Cardiac muscle cell (in vitro differentiated cells and primary cell): ENCODE results near the gene CIP2A. TPM values are rescaled to one million over a fixed set of nuclear protein-coding genes. Genes with fewer than 3 reads are reported as not detected.

Experiments
- DNase-seq, 2 donors: peaks; one replicate each; pipeline versions ENCODE4 v3.0.0 to v3.0.0-alpha.2; 2010 to 2017; ENCODE audit warnings: low read depth in 1 of 2, low spot score in 1 of 2
- H3K27ac ChIP-seq: fragments of 200-600 bp; sonication (generic); 2 replicates; pipeline ENCODE4 v1.5.1; 2016
- H3K27me3 ChIP-seq: fragments of 200-600 bp; sonication (generic); 2 replicates; pipeline ENCODE4 v1.6.0; 2016; ENCODE audit warnings: control low read depth
- H3K36me3 ChIP-seq: fragments of 200-600 bp; sonication (generic); 2 replicates; pipeline ENCODE4 v1.5.1; 2016; ENCODE audit warnings: control low read depth
- H3K4me1 ChIP-seq: fragments of 200-600 bp; sonication (generic); 2 replicates; pipeline ENCODE4 v1.8.1; 2017; ENCODE audit warnings: low read depth, mild to moderate bottlenecking, mixed run types
- H3K4me3 ChIP-seq: fragments of 200-600 bp; sonication (generic); 2 replicates; pipeline ENCODE4 v1.5.1; 2016; ENCODE audit warnings: mild to moderate bottlenecking
- H3K9me3 ChIP-seq: fragments of 200-600 bp; sonication (generic); 2 replicates; pipeline ENCODE4 v1.5.1; 2017; ENCODE audit warnings: low read depth, mild to moderate bottlenecking, control low read depth
- CTCF ChIP-seq: IDR thresholded peaks from 2 replicates; pipeline ENCODE4 v1.5.1; 2012; ENCODE audit warnings: low read depth, mild to moderate bottlenecking, low read length
- polyA plus RNA-seq: library from polyadenylated mRNA; unstranded; fragments of >200 nt; fragmentation: Nextera tagmentation; extraction: Ambion mirVana; gene quantifications from 2 replicates; pipeline ENCODE4 v1.2.1, GENCODE V29; 2016
- total RNA-seq: library from RNA; depleted of rRNA; stranded (reverse); fragments of >200 nt; gene quantifications from 2 replicates; pipeline ENCODE4 v1.2.3, GENCODE V29; 2016

Gene CIP2A
- total and polyA plus RNA-seq, 2 experiments from 2014 or later, result 8.1 to 12.2 TPM

DNA sequence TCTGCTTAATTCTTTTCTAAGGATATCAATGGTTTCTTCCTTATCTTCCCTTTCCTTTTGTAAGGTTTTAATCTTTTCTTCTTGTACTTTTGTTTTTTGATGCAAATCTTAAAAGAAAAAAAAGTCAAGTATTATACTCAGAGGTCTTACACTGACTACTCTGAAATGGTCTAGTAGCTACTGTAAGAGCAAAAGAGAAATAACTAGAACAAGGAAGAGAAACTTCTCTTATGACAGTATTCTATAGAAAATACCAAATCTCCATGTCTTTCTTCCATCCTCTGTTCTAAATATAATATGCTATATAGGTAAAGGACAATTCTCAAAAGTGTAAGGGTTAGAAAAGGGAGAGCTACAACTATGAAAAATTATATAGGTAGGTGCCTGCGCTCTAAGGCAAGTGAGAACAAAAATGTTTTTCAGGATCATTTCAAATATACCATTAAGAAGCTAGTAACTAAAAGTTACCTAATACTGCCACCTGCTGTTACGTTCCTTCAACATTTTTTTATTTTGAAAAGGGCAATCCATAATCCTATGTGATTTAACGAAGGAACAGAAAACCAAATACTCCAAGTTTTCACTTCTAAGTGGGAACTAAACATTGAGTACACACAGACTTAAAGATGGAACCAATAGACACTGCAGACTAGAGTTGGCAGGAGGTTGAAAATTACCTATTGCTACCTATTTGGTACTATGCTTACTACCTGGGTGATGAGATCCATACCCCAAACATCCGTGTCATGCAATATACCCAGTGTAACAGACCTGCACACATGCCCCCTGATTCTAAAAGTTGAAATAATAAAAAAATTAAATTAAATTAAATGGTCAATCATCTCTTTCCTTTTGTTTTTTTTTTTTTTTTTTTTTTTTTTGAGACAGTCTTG is 36.7 kb downstream of the CIP2A start:
- TF ChIP-seq CTCF, result peak; percentile 46
- no peak overlapping the region for H3K4me3 ChIP-seq
- DNase-seq, result peak; percentile 63 to 74

GRCh38 chr3:108548886-108549285 is 40.4 kb downstream of the CIP2A start:
- Histone ChIP-seq H3K4me3 (no peak overlapping the region), H3K4me1 (peaks cover 4% of the 10 kb centered on the region), H3K9me3 (no peaks in the 10 kb centered on the region), H3K36me3 (no peaks in the 10 kb centered on the region), H3K27me3 (no peaks in the 10 kb centered on the region), H3K27ac (no peak overlapping the region)
- TF ChIP-seq CTCF, result no peak
- no peak for DNase-seq

More for the DNA sequence above, 36.7 kb downstream of the CIP2A start:
- Histone ChIP-seq H3K27me3 (no peaks in the 10 kb centered on the region), H3K4me1 (peaks cover 30% of the 10 kb centered on the region), H3K27ac (peak overlapping the region; percentile 6), H3K9me3 (no peaks in the 10 kb centered on the region), H3K36me3 (no peaks in the 10 kb centered on the region)

DNA sequence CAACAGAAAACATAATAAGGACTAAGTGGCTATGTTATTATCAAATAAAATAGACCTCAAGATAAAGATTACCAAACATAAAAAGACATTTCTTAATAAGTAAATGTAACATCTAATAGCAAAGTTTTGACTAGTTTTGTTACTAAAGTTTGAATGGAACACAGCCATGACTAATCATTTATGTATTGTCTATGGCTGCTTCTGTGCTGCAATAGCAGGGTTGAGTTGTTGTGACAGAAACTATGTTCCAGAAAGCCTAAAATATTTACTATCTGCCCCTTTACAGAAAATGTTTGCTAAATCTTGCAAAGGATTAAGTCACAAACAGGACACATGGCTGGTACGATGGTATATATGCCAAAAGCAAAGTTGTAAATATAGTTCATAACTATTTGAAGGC is 40.9 kb downstream of the CIP2A start:
- H3K4me3 ChIP-seq, result no peak overlapping the region
- no peak overlapping the region for H3K27ac ChIP-seq
- peak in 1 of 2 donors; percentile 37 for DNase-seq
- H3K4me1 ChIP-seq, result peaks cover 4% of the 10 kb centered on the region
- no peak for TF ChIP-seq CTCF
- no peaks in the 10 kb centered on the region for H3K9me3 ChIP-seq
- no peaks in the 10 kb centered on the region for H3K36me3 ChIP-seq
- H3K27me3 ChIP-seq, result no peaks in the 10 kb centered on the region

DNA sequence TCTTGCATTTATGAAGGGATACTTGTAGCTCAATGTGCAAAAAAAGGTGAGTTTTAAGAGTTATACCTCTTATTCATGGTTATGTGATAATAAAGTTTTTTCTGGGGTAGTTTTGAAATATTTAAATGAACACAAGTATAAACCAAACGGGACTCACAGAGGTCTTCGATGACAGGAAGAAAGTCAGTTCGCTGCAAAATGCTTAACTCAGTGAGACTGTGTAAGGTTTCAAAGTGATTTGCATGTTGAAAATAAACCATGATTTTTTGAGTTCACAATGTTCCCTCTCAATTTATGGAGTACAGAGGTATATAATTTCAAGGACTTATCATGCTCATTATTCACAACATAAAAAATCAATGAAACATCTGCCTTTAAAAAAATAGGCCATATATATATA is 42.5 kb downstream of the CIP2A start:
- no peaks in the 10 kb centered on the region for H3K27me3 ChIP-seq
- no peak overlapping the region for H3K27ac ChIP-seq
- no peak for TF ChIP-seq CTCF

GRCh38 chr3:108546247-108546646 is 43.0 kb downstream of the CIP2A start:
- Histone ChIP-seq H3K36me3 (no peaks in the 10 kb centered on the region), H3K9me3 (no peaks in the 10 kb centered on the region), H3K27me3 (no peaks in the 10 kb centered on the region), H3K4me1 (no peaks in the 10 kb centered on the region), H3K27ac (no peak overlapping the region), H3K4me3 (no peak overlapping the region)
- DNase-seq, result no peak
- TF ChIP-seq CTCF, result no peak

More for the DNA sequence above, 42.5 kb downstream of the CIP2A start:
- Histone ChIP-seq H3K36me3 (no peaks in the 10 kb centered on the region), H3K4me3 (no peak overlapping the region), H3K4me1 (no peaks in the 10 kb centered on the region), H3K9me3 (no peaks in the 10 kb centered on the region)
- DNase-seq, result no peak
